Measurements from ENCODE around the gene CACNA1D. TPM values are rescaled to one million over a fixed set of nuclear protein-coding genes. Genes with fewer than 3 reads are reported as not detected.

Gene CACNA1D
- total and polyA plus RNA-seq, 2 experiments from 2014 or later = 5.2 to 27.8 TPM

DNA sequence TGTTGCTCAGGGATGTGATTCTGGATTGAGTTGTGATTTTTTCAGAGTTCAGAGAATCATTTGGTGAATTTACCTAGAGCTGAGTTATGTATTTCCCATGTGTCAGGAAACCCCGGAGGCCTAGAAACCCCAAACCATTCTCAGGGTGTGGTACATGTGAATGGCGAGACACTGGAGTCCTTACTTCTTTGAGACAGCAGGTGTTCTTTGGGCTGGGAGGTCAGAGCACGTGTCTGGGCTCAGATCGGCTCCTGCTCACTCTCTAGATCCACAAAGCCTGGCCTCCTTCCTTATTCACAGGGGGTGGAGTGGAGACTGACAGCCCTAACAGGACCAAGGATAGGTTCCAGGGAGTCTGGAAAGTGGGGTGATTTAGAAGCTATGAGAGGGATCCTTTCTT lies 206.0 kb downstream of the CACNA1D start:
- Histone ChIP-seq H3K9me2 (replicated peaks; ENCODE audit: insufficient read depth) (no peaks in the 10 kb centered on the region), H4K20me1 (ENCODE audit: insufficient read depth, poor library complexity, severe bottlenecking) (no peaks in the 10 kb centered on the region), H3K4me1 (ENCODE audit: insufficient read depth) (peaks cover 1% of the 10 kb centered on the region), H2AFZ (no peak overlapping the region), H3K4me2 (no peak overlapping the region), H3K27me3 (no peaks in the 10 kb centered on the region), H3K36me3 (replicated peaks; ENCODE audit: insufficient read depth, low read depth) (no peaks in the 10 kb centered on the region), H3K4me3 (no peak overlapping the region), H3K9me3 (ENCODE audit: low read depth) (no peaks in the 10 kb centered on the region), H3K27ac (no peak overlapping the region), H3K79me2 (no peaks in the 10 kb centered on the region)
- DNase-seq (ENCODE audit: low spot score) = no peak
- TF ChIP-seq, protein P1, sequence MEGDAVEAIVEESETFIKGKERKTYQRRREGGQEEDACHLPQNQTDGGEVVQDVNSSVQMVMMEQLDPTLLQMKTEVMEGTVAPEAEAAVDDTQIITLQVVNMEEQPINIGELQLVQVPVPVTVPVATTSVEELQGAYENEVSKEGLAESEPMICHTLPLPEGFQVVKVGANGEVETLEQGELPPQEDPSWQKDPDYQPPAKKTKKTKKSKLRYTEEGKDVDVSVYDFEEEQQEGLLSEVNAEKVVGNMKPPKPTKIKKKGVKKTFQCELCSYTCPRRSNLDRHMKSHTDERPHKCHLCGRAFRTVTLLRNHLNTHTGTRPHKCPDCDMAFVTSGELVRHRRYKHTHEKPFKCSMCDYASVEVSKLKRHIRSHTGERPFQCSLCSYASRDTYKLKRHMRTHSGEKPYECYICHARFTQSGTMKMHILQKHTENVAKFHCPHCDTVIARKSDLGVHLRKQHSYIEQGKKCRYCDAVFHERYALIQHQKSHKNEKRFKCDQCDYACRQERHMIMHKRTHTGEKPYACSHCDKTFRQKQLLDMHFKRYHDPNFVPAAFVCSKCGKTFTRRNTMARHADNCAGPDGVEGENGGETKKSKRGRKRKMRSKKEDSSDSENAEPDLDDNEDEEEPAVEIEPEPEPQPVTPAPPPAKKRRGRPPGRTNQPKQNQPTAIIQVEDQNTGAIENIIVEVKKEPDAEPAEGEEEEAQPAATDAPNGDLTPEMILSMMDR (IDR thresholded peaks at IDR 0.05; ENCODE audit: poor library complexity) = no peak
- no peak for TF ChIP-seq EZH2phosphoT487 (IDR thresholded peaks at IDR 0.05; ENCODE audit: low read depth, severe bottlenecking, unreplicated experiment)
- TF ChIP-seq EZH2 (IDR thresholded peaks at IDR 0.05; ENCODE audit: borderline replicate concordance) = no peak
- 88% methylated on average over 4 of the region's 4 CpGs for WGBS (ENCODE audit: low lambda C conversion rate, missing lambda C conversion rate)

DNA sequence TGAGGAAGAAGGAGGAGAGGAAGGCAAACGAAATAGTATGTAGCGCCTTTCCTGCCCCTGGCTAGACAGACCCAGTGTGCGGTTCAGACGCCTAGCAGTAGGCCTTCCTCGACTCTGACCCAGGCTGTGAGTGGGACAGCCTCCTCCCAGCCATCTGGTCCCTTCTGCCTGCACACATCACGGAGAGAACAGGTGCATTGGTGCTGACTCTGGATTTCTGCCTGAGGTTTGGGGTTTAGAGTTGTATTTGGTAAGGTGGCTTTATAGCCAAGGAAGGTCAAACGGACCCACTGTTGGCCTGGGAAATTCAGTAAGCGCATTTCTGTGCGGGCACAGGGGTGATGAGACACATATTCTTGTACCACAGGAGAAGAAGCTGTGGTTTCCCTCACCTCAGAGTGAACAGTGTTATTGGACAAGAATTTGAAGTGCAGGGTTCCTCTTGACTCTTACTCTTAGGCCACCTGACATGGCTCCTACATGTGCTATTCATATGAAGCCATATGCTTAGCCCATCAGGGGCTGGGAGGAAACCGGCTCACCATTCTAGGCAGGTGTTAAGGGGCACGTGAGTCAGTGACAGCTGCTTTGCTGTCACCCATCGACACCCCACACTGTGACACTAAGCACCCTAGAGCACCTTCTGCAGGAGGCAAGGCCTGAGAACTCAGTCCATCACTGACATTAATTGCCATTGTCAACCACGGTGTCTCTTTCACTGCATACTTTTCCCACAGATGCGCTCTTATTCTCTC lies 208.5 kb downstream of the CACNA1D start:
- H3K4me1 ChIP-seq (ENCODE audit: insufficient read depth) = peaks cover 17% of the 10 kb centered on the region
- H3K27ac ChIP-seq = no peak overlapping the region
- H3K9me2 ChIP-seq (replicated peaks; ENCODE audit: insufficient read depth) = no peaks in the 10 kb centered on the region
- no peaks in the 10 kb centered on the region for H3K36me3 ChIP-seq (replicated peaks; ENCODE audit: insufficient read depth, low read depth)
- H3K27me3 ChIP-seq = no peaks in the 10 kb centered on the region
- H3K4me2 ChIP-seq = no peak overlapping the region
- 88% methylated on average over 14 of the region's 14 CpGs for WGBS (ENCODE audit: low lambda C conversion rate, missing lambda C conversion rate)
- no peak for DNase-seq (ENCODE audit: low spot score)
- no peaks in the 10 kb centered on the region for H4K20me1 ChIP-seq (ENCODE audit: insufficient read depth, poor library complexity, severe bottlenecking)
- H3K9me3 ChIP-seq (ENCODE audit: low read depth) = no peaks in the 10 kb centered on the region
- TF ChIP-seq, protein P1 (IDR thresholded peaks at IDR 0.05; ENCODE audit: poor library complexity) = no peak
- TF ChIP-seq EZH2phosphoT487 (IDR thresholded peaks at IDR 0.05; ENCODE audit: low read depth, severe bottlenecking, unreplicated experiment) (no peak), EZH2 (IDR thresholded peaks at IDR 0.05; ENCODE audit: borderline replicate concordance) (no peak)
- no peak overlapping the region for H2AFZ ChIP-seq
- H3K4me3 ChIP-seq = no peak overlapping the region
- H3K79me2 ChIP-seq = no peaks in the 10 kb centered on the region

DNA sequence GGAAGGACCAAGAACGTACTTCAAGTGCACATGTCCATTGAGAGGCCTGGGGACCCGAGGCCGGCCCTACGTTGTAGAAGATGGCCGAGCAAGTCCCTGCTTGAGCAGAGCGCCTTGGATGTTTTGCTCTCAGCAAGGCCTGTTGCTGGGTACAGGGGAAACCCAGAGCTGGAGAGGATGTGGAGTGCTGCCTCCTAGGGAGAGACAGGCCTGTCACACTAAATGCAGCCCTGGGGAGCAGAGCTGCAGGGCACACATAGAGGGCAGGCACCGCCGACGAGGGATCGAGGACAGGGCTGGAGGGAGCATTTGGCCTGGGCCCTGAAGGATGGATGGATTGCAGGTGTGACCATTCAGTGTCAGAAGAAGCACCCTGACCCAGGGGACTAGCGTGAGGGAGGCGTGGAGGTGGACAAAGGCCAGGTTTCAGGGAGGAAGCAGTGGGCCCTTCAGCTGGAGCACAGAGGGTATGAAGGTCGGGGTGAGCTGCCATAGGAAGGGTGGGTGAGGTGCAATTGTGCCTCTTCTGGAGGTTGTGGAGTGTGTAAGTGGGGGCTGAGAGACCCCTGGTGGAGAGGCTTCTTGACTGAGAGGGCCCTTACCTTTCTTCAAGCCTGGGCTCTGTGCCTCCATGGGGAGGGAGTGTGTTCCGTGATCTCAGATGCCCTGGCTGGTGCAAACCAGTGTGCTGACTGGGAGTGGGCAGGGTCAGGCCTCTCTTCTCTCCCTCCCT lies 209.4 kb downstream of the CACNA1D start:
- H3K9me3 ChIP-seq (ENCODE audit: low read depth) = no peaks in the 10 kb centered on the region
- H3K27ac ChIP-seq = no peak overlapping the region
- no peaks in the 10 kb centered on the region for H3K36me3 ChIP-seq (replicated peaks; ENCODE audit: insufficient read depth, low read depth)
- H3K4me1 ChIP-seq (ENCODE audit: insufficient read depth) = peaks cover 17% of the 10 kb centered on the region
- no peaks in the 10 kb centered on the region for H3K27me3 ChIP-seq
- no peaks in the 10 kb centered on the region for H3K79me2 ChIP-seq
- no peak for DNase-seq (ENCODE audit: low spot score)
- H2AFZ ChIP-seq = no peak overlapping the region
- no peaks in the 10 kb centered on the region for H4K20me1 ChIP-seq (ENCODE audit: insufficient read depth, poor library complexity, severe bottlenecking)
- H3K4me2 ChIP-seq = no peak overlapping the region
- no peaks in the 10 kb centered on the region for H3K9me2 ChIP-seq (replicated peaks; ENCODE audit: insufficient read depth)
- WGBS (ENCODE audit: low lambda C conversion rate, missing lambda C conversion rate) = 93% methylated on average over 14 of the region's 14 CpGs
- no peak overlapping the region for H3K4me3 ChIP-seq
- TF ChIP-seq EZH2phosphoT487 (IDR thresholded peaks at IDR 0.05; ENCODE audit: low read depth, severe bottlenecking, unreplicated experiment) = no peak
- TF ChIP-seq, protein P1 (IDR thresholded peaks at IDR 0.05; ENCODE audit: poor library complexity) = no peak
